HEK293 (cell line): Measurements from ENCODE around the gene ZNF385C.

ENCODE experiments used
- HOXD13 ChIP-seq: sonication (generic); formaldehyde crosslinking; IDR thresholded peaks from 2 replicates; pipeline ENCODE4 v1.8.0; 2022; ENCODE audit warnings: missing genetic modification reagents, borderline replicate concordance
- KLF16 ChIP-seq: fragments of 450-650 bp; formaldehyde crosslinking; IDR thresholded peaks from 2 replicates; pipeline ENCODE4 v1.5.1; 2017; ENCODE audit warnings: missing biosample characterization, missing genetic modification characterization
- KLF9 ChIP-seq: fragments of 450-650 bp; formaldehyde crosslinking; IDR thresholded peaks from 2 replicates; pipeline ENCODE4 v1.5.1; 2016; ENCODE audit warnings: missing biosample characterization, missing genetic modification characterization, low read depth
- PRDM10 ChIP-seq: fragments of 450-650 bp; formaldehyde crosslinking; IDR thresholded peaks from 2 replicates; pipeline ENCODE4 v1.5.1; 2016; ENCODE audit warnings: missing biosample characterization, missing genetic modification characterization
- REST ChIP-seq: fragments of 450-650 bp; formaldehyde crosslinking; IDR thresholded peaks from 2 replicates; pipeline ENCODE4 v1.5.1; 2016; ENCODE audit warnings: missing biosample characterization, missing genetic modification characterization
- SP2 ChIP-seq: fragments of 450-650 bp; formaldehyde crosslinking; IDR thresholded peaks from 2 replicates; pipeline ENCODE4 v1.5.1; 2016; ENCODE audit warnings: missing biosample characterization, missing genetic modification characterization
- SP3 ChIP-seq: fragments of 450-650 bp; formaldehyde crosslinking; IDR thresholded peaks from 2 replicates; pipeline ENCODE4 v1.5.1; 2016; ENCODE audit warnings: missing biosample characterization, missing genetic modification characterization
- ZBTB1 ChIP-seq: fragments of 450-650 bp; formaldehyde crosslinking; IDR thresholded peaks from 2 replicates; pipeline ENCODE4 v1.5.1; 2016; ENCODE audit warnings: missing biosample characterization, missing genetic modification characterization
- ZBTB17 ChIP-seq: fragments of 450-650 bp; formaldehyde crosslinking; IDR thresholded peaks from 2 replicates; pipeline ENCODE4 v1.5.1; 2016; ENCODE audit warnings: missing biosample characterization, missing genetic modification characterization
- ZFHX2 ChIP-seq: fragments of 450-650 bp; formaldehyde crosslinking; conservative IDR thresholded peaks from 2 replicates; pipeline ENCODE4 v1.5.1; 2016; ENCODE audit warnings: missing biosample characterization, missing genetic modification characterization
- ZFP37 ChIP-seq: fragments of 450-650 bp; formaldehyde crosslinking; IDR thresholded peaks from 2 replicates; pipeline ENCODE4 v1.5.1; 2016; ENCODE audit warnings: missing biosample characterization, missing genetic modification characterization
- ZFP41 ChIP-seq: fragments of 450-650 bp; formaldehyde crosslinking; IDR thresholded peaks from 2 replicates; pipeline ENCODE4 v1.5.1; 2016; ENCODE audit warnings: missing biosample characterization, missing genetic modification characterization, borderline replicate concordance
- ZIC2 ChIP-seq: fragments of 450-650 bp; formaldehyde crosslinking; IDR thresholded peaks from 2 replicates; pipeline ENCODE4 v1.5.1; 2016; ENCODE audit warnings: missing biosample characterization, missing genetic modification characterization
- ZNF211 ChIP-seq: fragments of 450-650 bp; formaldehyde crosslinking; IDR thresholded peaks from 2 replicates; pipeline ENCODE4 v1.5.1; 2016; ENCODE audit warnings: low read depth, missing biosample characterization, missing genetic modification characterization
- ZNF223 ChIP-seq: fragments of 450-650 bp; formaldehyde crosslinking; IDR thresholded peaks from 2 replicates; pipeline ENCODE4 v1.5.1; 2016; ENCODE audit warnings: missing biosample characterization, missing genetic modification characterization
- ZNF521 ChIP-seq: fragments of 450-650 bp; formaldehyde crosslinking; IDR thresholded peaks from 2 replicates; pipeline ENCODE4 v1.5.1; 2017; ENCODE audit warnings: missing biosample characterization, mild to moderate bottlenecking, missing genetic modification characterization
- ZNF610 ChIP-seq: fragments of 450-650 bp; formaldehyde crosslinking; IDR thresholded peaks from 2 replicates; pipeline ENCODE4 v1.5.1; 2016; ENCODE audit warnings: missing biosample characterization, missing genetic modification characterization, borderline replicate concordance
- ZNF670 ChIP-seq: fragments of 450-650 bp; formaldehyde crosslinking; IDR thresholded peaks from 2 replicates; pipeline ENCODE4 v1.5.1; 2016; ENCODE audit warnings: missing biosample characterization, missing genetic modification characterization, low read depth
- ZNF768 ChIP-seq: fragments of 450-650 bp; formaldehyde crosslinking; IDR thresholded peaks from 2 replicates; pipeline ENCODE4 v1.5.1; 2018; ENCODE audit warnings: missing biosample characterization, mild to moderate bottlenecking, missing genetic modification characterization
- ZNF777 ChIP-seq: fragments of 450-650 bp; formaldehyde crosslinking; IDR thresholded peaks from 2 replicates; pipeline ENCODE4 v1.5.1; 2017; ENCODE audit warnings: missing biosample characterization, missing genetic modification characterization, borderline replicate concordance
- ZSCAN30 ChIP-seq: fragments of 450-650 bp; IDR thresholded peaks from 2 replicates; pipeline ENCODE4 v1.5.1; 2018; ENCODE audit warnings: missing biosample characterization, mild to moderate bottlenecking, missing genetic modification characterization, moderate library complexity
- ZXDB ChIP-seq: fragments of 450-650 bp; formaldehyde crosslinking; IDR thresholded peaks from 2 replicates; pipeline ENCODE4 v1.5.1; 2016; ENCODE audit warnings: missing biosample characterization, missing genetic modification characterization
- TF ChIP-seq, protein P1 (sequence below): fragments of 450-650 bp; formaldehyde crosslinking; IDR thresholded peaks from 2 replicates; pipeline ENCODE4 v1.5.1; 2017; ENCODE audit warnings: missing biosample characterization, missing genetic modification characterization
- TF ChIP-seq, protein P2 (sequence below): sonication (generic); formaldehyde crosslinking; IDR thresholded peaks from 2 replicates; pipeline ENCODE4 v1.8.1; 2022; ENCODE audit warnings: mild to moderate bottlenecking, moderate library complexity, missing genetic modification reagents

ZNF385C gene

DNA sequence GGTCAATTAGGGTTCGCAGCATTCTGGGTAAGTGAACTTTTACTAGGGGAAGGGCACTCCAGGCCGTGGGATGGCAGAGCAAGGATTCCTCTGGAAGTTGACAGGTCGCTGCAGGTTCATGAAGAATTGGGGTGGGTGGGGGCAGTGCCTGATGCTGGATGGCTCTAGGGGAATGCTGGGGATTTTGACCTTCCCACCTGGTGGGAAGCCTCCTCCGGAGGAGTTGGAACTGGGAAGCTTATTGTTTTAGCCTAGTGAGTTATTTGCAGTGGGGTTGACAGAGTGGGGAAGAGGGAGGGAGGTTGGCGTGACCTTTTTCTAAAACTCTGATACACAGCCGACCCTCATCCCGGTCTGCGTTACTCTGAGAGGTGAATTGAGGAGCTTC lies 47.3 kb downstream of the ZNF385C start (continued):
- TF ChIP-seq PRDM10 (tag by site-specific recombination) (no peak), ZNF610 (no peak), ZNF211 (tag by site-specific recombination) (no peak), KLF9 (tag by site-specific recombination) (no peak), ZNF223 (tag by site-specific recombination) (no peak), ZSCAN30 (tag by site-specific recombination) (no peak), ZBTB1 (tag by site-specific recombination) (no peak), ZNF777 (tag by site-specific recombination) (no peak), ZBTB17 (tag by site-specific recombination) (peak; percentile 53; the same call in 1 of the 2 replicates), ZXDB (tag by site-specific recombination) (no peak), ZNF768 (no peak), ZFHX2 (tag by site-specific recombination) (peak; percentile 51), ZFP37 (tag by site-specific recombination) (no peak), HOXD13 (CRISPR knock-in tag) (no peak), SP2 (tag by site-specific recombination) (0 out of 2 replicates have a peak, but pooled peaks have one; percentile 27), ZNF521 (tag by site-specific recombination) (no peak), ZNF670 (tag by site-specific recombination) (no peak), KLF16 (no peak), SP3 (tag by site-specific recombination) (no peak), REST (tag by site-specific recombination) (no peak), ZFP41 (no peak), ZIC2 (no peak)
- TF ChIP-seq, protein P1, sequence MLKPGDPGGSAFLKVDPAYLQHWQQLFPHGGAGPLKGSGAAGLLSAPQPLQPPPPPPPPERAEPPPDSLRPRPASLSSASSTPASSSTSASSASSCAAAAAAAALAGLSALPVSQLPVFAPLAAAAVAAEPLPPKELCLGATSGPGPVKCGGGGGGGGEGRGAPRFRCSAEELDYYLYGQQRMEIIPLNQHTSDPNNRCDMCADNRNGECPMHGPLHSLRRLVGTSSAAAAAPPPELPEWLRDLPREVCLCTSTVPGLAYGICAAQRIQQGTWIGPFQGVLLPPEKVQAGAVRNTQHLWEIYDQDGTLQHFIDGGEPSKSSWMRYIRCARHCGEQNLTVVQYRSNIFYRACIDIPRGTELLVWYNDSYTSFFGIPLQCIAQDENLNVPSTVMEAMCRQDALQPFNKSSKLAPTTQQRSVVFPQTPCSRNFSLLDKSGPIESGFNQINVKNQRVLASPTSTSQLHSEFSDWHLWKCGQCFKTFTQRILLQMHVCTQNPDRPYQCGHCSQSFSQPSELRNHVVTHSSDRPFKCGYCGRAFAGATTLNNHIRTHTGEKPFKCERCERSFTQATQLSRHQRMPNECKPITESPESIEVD (tag by site-specific recombination) = no peak
- TF ChIP-seq, protein P2, sequence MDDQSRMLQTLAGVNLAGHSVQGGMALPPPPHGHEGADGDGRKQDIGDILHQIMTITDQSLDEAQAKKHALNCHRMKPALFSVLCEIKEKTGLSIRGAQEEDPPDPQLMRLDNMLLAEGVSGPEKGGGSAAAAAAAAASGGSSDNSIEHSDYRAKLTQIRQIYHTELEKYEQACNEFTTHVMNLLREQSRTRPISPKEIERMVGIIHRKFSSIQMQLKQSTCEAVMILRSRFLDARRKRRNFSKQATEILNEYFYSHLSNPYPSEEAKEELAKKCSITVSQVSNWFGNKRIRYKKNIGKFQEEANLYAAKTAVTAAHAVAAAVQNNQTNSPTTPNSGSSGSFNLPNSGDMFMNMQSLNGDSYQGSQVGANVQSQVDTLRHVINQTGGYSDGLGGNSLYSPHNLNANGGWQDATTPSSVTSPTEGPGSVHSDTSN (CRISPR knock-in tag) = no peak
